ENCODE measurements around the gene NLRC4. TPM values are rescaled to one million over a fixed set of nuclear protein-coding genes. Genes with fewer than 3 reads are reported as not detected.

NLRC4 gene
- total and polyA plus RNA-seq, 8 donors = 0.80 to 21.9 (median 1.4) TPM

- H3K36me3 ChIP-seq = peaks cover 0 to 27% of the 10 kb centered on the region in 2 donors
- H3K4me3 ChIP-seq = no peak overlapping the region
- DNase-seq (no peak), ATAC-seq (no peak)
- H3K27me3 ChIP-seq = no peaks in the 10 kb centered on the region
- no peaks in the 10 kb centered on the region for H3K9me3 ChIP-seq
- peaks cover 0 to 16% of the 10 kb centered on the region in 2 donors for H3K4me1 ChIP-seq
- TF ChIP-seq, protein P1, sequence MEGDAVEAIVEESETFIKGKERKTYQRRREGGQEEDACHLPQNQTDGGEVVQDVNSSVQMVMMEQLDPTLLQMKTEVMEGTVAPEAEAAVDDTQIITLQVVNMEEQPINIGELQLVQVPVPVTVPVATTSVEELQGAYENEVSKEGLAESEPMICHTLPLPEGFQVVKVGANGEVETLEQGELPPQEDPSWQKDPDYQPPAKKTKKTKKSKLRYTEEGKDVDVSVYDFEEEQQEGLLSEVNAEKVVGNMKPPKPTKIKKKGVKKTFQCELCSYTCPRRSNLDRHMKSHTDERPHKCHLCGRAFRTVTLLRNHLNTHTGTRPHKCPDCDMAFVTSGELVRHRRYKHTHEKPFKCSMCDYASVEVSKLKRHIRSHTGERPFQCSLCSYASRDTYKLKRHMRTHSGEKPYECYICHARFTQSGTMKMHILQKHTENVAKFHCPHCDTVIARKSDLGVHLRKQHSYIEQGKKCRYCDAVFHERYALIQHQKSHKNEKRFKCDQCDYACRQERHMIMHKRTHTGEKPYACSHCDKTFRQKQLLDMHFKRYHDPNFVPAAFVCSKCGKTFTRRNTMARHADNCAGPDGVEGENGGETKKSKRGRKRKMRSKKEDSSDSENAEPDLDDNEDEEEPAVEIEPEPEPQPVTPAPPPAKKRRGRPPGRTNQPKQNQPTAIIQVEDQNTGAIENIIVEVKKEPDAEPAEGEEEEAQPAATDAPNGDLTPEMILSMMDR (IDR thresholded peaks at IDR 0.05) = no peak
- intact Hi-C loops (cut with DNase I) = no loop called here
- H3K27ac ChIP-seq = no peak overlapping the region
These were observed 4.3 kb downstream of the NLRC4 start for GRCh38 chr2:32260376-32260775.

GRCh38 chr2:32258242-32258641, 6.4 kb downstream of the NLRC4 start:
- no peak for DNase-seq
- Histone ChIP-seq H3K9me3 (no peaks in the 10 kb centered on the region), H3K27me3 (no peaks in the 10 kb centered on the region), H3K27ac (peak overlapping the region in 1 of 2 donors; percentile 33), H3K4me3 (no peak overlapping the region), H3K36me3 (peaks cover 0 to 48% of the 10 kb centered on the region in 2 donors), H3K4me1 (peaks cover 0 to 16% of the 10 kb centered on the region in 2 donors)
- TF ChIP-seq, protein P1 (IDR thresholded peaks at IDR 0.05) = no peak
- no peak for ATAC-seq
- intact Hi-C loops (cut with DNase I) = no loop called here

GRCh38 chr2:32250290-32250689, 14.4 kb downstream of the NLRC4 start:
- H3K36me3 ChIP-seq = peaks cover 0 to 73% of the 10 kb centered on the region in 2 donors
- ATAC-seq = no peak
- TF ChIP-seq, protein P1 (IDR thresholded peaks at IDR 0.05) = no peak

GRCh38 chr2:32249731-32250236, 14.9 kb downstream of the NLRC4 start:
- H3K9me3 ChIP-seq = no peaks in the 10 kb centered on the region
- DNase-seq (no peak), ATAC-seq (no peak)
- peaks cover 0 to 70% of the 10 kb centered on the region in 2 donors for H3K36me3 ChIP-seq
- intact Hi-C loops (cut with DNase I) = no loop called here
- no peaks in the 10 kb centered on the region for H3K27me3 ChIP-seq
- H3K4me1 ChIP-seq = no peaks in the 10 kb centered on the region
- H3K4me3 ChIP-seq = no peak overlapping the region
- no peak overlapping the region for H3K27ac ChIP-seq
- TF ChIP-seq, protein P1 (IDR thresholded peaks at IDR 0.05) = no peak

More at GRCh38 chr2:32250290-32250689, 14.4 kb downstream of the NLRC4 start:
- Histone ChIP-seq H3K27ac (no peak overlapping the region), H3K9me3 (no peaks in the 10 kb centered on the region), H3K27me3 (no peaks in the 10 kb centered on the region), H3K4me3 (no peak overlapping the region), H3K4me1 (no peaks in the 10 kb centered on the region)
- intact Hi-C loops (cut with DNase I) = no loop called here
- DNase-seq = no peak

DNA sequence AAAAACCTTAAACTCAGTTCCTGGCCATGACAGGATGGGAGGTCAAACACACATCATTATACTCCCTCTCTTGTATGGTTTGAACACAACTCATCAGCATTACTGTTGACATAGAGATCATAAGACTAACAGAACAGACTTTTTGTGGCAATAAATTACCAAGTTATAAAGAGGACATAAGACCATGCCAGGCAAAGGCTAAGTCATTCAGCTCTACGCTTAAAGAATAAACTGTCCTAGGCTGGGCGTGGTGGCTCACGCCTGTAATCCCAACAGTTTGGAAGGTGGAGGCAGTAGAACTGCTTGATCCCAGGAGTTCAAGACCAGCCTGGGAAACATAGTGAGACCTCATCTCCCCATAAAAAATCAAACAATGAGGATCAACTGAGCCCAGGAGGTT, 16.4 kb downstream of the NLRC4 start:
- DNase-seq = no peak
- intact Hi-C loops (cut with DNase I) = no loop called here

More for the DNA sequence above, 16.4 kb downstream of the NLRC4 start:
- Histone ChIP-seq H3K27ac (no peak overlapping the region), H3K4me1 (no peaks in the 10 kb centered on the region), H3K4me3 (no peak overlapping the region), H3K27me3 (no peaks in the 10 kb centered on the region), H3K36me3 (peaks cover 0 to 65% of the 10 kb centered on the region in 2 donors), H3K9me3 (no peaks in the 10 kb centered on the region)
- ATAC-seq = no peak
- TF ChIP-seq, protein P1 (IDR thresholded peaks at IDR 0.05) = no peak
